ENCODE results near the gene NFIA. TPM values are rescaled to one million over a fixed set of nuclear protein-coding genes. Genes with fewer than 3 reads are reported as not detected.
A peak's percentile ranks its signal among the peaks of the same experiment; 100 is the strongest.

NFIA gene
- total RNA-seq, 1 donor from 2014 or later = 41.5 TPM

DNA sequence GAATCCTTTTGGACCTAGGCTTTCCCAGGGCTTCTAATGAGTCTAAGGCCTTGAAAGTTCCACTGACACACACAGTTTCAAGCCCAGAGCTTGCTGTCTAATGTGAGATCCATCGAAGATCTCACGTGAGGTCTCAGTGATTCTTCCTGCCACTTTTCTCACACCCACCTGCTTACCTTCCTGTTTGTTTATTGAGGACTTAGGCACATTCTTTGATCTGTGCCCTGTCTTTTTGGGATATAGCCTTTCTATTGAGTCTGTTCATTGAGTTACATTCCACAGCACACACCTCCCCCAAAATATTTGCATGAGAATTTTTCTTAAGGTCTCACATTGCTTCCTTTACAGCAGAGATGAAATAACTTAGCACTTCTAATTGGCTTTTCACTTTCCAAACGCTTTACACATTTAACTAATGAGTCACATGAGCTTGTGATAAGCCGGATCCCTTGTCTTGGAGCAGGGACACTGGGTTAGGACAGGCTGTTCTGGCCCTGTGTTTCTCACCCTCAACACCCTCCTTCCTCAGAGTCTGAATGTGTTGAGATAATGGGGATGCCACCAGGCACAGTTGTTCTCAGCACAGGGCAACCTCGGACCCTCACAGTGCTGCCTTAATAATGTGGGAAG is 354.2 kb downstream of the NFIA start:
- DNase-seq = no peak

DNA sequence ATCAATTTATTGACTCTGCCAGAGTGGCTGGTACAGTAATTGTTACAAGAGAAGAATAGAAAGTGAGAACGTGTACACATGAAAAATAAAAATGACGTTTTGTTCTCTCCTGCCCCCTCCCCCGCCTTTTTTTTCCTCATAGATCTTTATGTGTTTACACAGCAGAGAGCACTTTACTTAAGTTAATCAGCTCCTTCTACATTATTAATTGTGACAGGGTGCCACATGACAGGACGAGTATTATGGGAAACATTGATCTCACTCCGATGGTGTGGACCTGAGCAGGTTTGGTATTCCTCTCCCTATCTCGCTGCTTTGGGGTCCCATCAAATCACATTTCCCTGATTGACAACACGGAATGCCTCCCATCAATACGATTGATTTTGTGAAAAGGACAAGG is 356.9 kb downstream of the NFIA start:
- DNase-seq = no peak

DNA sequence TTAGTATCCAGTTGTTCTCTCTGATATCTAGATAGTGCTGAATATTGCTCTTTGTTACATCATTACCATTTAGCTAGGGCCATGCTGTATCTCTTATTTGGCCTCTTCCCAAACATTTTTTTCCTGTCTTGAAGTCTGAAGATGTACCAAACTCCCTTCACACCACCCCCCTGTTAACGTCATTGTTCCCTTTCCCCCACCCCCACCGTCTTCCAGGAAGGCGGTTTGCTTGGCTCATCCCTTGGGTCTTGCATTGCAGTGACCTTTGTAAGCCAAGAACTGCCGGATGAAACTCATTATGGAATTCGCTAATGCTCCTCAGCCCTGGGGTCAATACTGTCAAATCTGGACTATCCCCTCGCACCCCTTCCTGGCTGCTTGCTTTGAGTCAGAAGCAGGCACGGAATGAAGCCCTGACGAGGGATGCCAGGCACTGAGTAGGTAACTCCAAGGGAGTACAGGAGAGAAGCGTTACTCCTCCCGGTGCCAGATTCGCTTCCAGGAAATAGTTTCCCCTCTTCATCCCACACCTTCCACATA is 359.4 kb downstream of the NFIA start:
- no peak for DNase-seq

- no peak for DNase-seq
Observed at GRCh38 chr1:61442544-61442943, 360.2 kb downstream of the NFIA start.

DNA sequence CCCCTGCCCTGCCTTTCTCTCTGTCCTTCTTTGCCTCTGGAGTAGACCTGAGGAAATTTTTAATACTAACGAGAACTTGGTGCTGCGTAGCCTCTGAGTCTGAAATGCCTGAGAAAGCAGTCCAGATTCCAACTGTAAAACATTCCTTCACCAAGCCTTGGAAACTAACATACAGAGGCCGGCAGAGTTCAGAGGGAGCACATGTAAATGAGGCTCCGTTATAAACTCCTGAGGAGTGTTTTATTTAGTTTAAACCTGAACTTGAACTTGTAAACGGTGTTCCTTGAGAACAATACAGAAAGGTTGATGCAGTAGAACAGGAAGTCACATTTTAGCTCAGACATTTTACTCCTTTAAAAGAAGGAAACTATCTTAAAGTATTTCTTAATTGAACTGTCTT is 361.9 kb downstream of the NFIA start:
- no peak for DNase-seq

DNA sequence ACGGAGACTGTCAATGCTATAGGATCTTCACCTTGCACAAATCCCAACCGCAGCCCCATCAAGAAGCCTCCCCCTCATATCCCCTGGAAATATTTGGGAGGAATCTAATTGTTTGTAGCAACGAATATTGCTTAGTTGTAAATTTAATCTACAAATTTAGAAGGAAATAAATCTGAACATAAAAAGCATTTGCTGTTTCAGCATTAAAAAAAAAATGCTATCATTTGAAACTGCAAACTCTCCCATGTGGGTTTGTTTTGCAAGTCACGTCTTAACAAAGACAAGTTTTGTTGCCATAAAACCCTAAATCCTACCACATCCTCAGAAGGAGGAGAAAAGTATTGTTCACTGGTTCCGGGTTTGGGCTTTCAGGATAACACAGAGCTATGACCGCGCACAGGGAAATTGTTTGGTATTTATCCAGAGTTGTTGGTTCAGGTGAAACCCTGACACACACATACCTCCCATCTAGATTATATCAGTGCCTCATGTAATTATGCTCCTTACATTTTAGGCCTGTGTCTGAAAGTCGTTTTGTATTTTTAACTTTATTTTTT is 363.0 kb downstream of the NFIA start:
- DNase-seq = no peak

DNA sequence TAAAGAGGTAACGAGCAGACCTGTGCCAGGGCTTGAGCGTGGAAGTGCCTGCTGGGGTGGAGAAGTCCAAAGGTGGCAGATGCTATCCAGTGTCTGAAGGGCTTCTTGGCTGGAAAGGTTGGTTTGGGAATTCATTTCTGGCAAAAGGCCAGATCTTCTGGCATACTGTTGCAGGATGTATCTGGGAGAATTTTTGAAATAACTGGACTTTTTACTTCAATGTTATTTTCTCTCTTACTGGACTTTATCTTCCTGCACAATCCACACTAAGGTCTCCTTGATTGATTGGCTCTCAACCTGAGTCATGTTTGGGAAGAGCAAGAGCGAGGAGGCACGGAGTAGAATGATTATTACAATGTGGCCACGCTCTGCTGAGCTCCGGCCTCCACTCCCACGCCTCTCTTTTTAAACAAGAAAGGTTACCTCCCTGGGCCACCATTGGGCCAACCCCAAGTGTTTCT is 364.2 kb downstream of the NFIA start:
- DNase-seq = no peak

DNA sequence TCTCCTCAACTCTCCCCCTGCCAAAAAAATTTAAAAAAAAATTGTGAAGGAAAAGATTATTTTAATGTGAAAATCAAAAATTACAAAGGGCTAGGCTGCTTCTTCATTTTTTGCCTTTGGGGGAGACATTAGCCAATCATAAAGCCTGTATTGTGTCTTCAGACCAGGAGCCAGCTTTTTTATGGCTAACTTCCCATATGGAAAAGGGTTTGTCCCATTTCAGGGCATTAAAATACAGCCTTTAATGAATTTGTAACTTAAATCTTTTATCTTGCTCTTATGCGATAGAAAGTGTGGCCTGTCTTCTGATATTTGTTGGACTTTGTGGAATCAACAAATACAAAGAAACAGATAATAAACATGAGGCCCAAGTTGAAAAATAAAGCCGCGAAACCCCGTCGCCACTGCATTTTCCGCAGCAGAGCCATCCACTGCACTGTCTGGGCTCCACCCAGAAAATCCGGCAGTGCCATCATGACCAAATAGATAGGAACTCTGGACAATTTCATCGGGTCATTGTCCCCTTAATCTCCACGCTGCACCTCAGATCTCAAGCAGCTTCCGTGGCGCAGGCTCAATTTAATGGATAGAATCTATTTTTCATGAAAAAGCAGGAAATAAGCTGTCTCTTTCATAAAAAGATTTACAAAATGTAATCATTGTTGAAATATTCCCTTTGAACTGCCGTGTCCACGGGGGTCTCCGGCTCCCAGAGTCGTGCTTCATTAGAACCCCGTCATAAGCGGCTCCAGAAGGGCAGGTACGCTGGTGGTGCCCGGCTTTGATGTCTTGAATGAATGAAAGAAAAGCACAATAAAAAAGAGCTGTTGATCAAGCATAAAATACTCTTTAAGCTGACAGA is 365.0 kb downstream of the NFIA start:
- DNase-seq = no peak

DNA sequence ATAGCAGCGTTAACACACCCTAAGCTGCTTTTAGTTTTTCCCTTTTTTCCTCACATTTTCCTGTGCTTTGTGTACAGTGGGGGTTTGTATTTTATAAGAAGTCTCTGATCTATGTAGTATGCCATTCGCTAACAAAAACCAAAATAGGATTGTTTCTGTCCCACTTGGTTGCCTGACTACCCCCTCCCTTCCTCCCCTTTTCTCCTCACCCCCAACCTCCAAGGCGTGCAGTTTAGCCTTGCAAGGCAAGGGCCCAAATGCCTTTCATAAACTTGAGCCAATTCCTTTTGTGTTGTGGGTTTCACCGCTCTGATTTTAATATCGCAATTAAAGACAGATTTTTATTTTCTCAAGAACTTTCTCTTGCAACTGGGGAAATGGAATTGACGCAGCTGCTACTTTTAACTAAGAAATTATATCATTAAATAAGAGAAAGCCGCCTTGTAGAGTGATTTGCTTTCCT is 365.6 kb downstream of the NFIA start:
- DNase-seq = no peak

GRCh38 chr1:61448914-61449313 is 366.6 kb downstream of the NFIA start:
- no peak for DNase-seq

GRCh38 chr1:61449410-61449809 is 367.0 kb downstream of the NFIA start:
- no peak for DNase-seq

- DNase-seq = no peak
Observed at GRCh38 chr1:61450454-61450853, 368.1 kb downstream of the NFIA start.

GRCh38 chr1:61450872-61451571 is 368.7 kb downstream of the NFIA start:
- no peak for DNase-seq

DNA sequence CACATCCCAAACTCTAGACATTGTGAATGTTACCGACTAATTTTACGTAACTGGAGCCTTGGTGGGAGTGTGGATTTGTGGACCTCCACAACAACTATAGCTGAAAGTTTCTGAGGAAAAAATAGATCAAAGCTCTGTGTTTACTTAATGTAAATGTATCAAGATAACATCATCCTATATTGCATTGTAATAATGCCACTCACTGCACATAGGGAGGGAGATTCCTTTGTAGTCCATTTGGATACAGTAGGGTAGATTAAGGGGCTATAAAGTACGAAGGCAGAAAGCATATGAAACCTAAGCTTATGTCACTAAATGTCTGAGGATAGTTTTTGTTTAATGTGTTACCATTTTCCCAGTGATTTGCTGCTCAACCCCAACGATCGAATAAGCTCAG is 369.2 kb downstream of the NFIA start:
- no peak for DNase-seq

DNA sequence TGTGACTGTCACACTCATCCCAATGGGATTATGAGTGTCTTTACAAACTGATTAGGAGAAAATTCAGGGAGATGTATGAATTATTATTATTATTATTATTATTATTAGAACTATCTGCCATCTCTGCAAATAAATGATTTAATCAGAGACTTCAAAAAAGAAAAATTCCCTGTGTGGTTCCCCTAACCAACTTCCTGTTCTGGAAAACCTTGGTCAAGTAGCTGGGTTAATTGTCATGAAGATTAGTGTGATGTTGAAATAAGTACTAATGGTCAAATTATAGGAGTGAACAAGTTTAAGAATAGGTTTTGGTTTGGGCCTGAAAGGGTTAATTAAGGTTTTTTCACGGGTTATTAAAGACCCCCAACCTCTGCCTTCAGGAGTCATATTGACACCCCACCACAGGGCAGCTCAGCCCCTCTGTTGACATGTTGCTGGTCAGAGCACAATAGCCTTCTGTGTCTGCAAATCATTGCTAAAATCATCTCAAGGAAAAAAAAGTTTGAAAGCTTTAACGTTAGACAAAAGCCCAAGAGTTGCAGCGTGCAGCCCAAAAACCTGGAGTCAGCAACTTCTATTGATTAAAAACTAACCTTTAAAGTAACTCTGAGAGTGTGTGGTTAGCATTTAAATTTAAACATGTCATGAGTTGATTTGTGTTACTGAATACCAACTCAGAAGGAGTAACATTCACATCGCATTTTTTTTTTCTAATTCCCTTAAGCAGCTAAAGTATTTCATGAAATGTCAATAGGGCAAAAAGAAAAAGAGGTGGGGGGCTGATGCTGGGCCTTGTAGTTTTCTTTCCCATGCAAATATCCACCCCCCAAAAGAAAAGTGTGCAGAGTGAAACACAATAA is 370.0 kb downstream of the NFIA start:
- DNase-seq = no peak

- DNase-seq = peak; percentile 69
Observed at GRCh38 chr1:61453111-61453961, 371.0 kb downstream of the NFIA start.

DNA sequence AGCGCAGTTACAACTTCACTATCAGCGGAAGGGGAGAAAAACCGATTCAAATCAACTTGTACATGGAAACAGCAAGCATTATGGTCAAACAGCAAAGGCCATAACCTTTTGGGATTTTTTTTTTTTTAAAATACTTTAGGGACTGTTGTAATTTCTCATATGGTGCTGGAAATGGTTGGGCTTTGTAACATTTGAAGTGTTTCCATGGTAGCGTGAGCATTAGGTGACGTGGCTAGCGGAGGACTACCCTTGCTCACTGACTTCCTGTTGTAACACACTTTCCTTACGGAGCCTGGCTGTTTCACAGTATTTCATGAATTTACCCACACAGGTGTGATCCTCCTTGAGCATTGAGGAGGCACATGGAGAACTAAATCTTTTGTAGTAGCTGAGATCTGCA is 373.0 kb downstream of the NFIA start:
- no peak for DNase-seq

GRCh38 chr1:61457526-61458040 is 375.2 kb downstream of the NFIA start:
- no peak for DNase-seq

- no peak for DNase-seq
Observed at GRCh38 chr1:61459345-61459744, 377.0 kb downstream of the NFIA start.

DNA sequence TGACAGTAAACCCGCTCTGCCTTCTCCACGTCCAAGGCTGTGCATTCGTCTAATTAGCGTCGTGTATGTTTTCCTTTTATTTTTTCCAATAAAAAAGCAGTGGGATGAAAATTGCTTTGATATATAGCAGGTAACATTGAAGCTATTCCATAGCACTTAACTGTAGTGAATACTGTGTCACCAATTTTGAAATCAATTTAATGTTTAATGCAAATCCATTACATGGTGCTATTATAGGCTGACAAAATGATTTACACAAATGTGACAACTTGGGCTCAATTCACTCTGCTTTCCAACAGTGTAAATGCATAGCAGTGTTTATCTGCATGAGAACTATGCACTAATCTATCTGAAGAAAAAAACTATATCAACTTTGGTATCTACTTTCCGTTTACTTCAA is 377.8 kb downstream of the NFIA start:
- DNase-seq = no peak

Data from occipital lobe (tissue), 2 donors.